RWPE2 (cell line): ENCODE data around the gene MINDY2.
A peak's percentile ranks its signal among the peaks of the same experiment; 100 is the strongest.

Source experiments
- ATAC-seq: fragments of 200-7000 bp; cut with Tn5 transposase; 3 replicates; pipeline ENCODE4 v1.9.1; 2021; ENCODE audit warnings: low read depth
- DNase-seq: peaks from one replicate; pipeline ENCODE4 v3.0.0-alpha.2; 2020; ENCODE audit warnings: low spot score
- H3K27ac ChIP-seq: fragments of 450-650 bp; 2 replicates; pipeline ENCODE4 v1.5.1; 2017; ENCODE audit warnings: mild to moderate bottlenecking; ENCODE audit not compliant: poor library complexity, severe bottlenecking
- H3K27me3 ChIP-seq: fragments of 250-450 bp; sonication (Bioruptor Pico); 2 replicates; pipeline ENCODE4 v1.5.1; 2021; ENCODE audit warnings: mild to moderate bottlenecking, moderate library complexity; ENCODE audit not compliant: insufficient read depth, poor library complexity, severe bottlenecking
- H3K36me3 ChIP-seq: fragments of 250-450 bp; sonication (Bioruptor Pico); 2 replicates; pipeline ENCODE4 v1.5.1; 2020; ENCODE audit warnings: low read depth, mild to moderate bottlenecking, moderate library complexity
- H3K4me1 ChIP-seq: fragments of 250-450 bp; sonication (Bioruptor Pico); 2 replicates; pipeline ENCODE4 v1.5.1; 2021; ENCODE audit warnings: mild to moderate bottlenecking, moderate library complexity; ENCODE audit not compliant: insufficient read depth, poor library complexity, severe bottlenecking
- H3K4me3 ChIP-seq: fragments of 250-450 bp; sonication (Bioruptor Pico); 2 replicates; pipeline ENCODE4 v1.5.1; 2021; ENCODE audit warnings: mild to moderate bottlenecking, moderate library complexity; ENCODE audit not compliant: severe bottlenecking
- H3K9me3 ChIP-seq: fragments of 250-450 bp; sonication (Bioruptor Pico); 2 replicates; pipeline ENCODE4 v1.5.1; 2021; ENCODE audit warnings: mild to moderate bottlenecking, moderate library complexity; ENCODE audit not compliant: severe bottlenecking
- TF ChIP-seq, protein P1 (sequence below): fragments of 450-650 bp; IDR thresholded peaks from one replicate; pipeline ENCODE4 v1.5.1; 2017; ENCODE audit warnings: mild to moderate bottlenecking, moderate library complexity; ENCODE audit not compliant: poor library complexity, severe bottlenecking

The MINDY2 gene

DNA sequence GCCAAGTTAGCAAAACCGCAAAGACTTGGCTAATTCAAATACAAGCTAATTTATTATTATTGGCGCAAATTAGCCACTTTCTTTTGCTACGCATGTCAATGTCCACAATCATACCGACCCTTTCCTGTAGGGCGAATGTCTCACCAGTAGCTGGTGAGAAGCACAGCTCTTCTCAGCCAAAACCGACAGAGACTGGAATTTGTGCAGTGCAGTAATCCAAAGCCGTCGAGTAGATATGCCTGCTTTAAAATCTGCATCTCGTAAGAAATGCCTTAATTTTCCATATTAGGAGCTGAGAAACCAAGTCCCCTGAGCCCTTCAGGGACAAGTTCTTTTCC, 614 bp upstream of the MINDY2 start:
- Histone ChIP-seq H3K36me3 (0 out of 2 replicates have a peak, but pooled peaks cover 3% of the 10 kb centered on the region), H3K4me1 (peaks cover 16% of the 10 kb centered on the region), H3K9me3 (no peaks in the 10 kb centered on the region), H3K27ac (peak overlapping the region; percentile 73), H3K27me3 (no peaks in the 10 kb centered on the region), H3K4me3 (peak overlapping the region; percentile 69)
- TF ChIP-seq, protein P1, sequence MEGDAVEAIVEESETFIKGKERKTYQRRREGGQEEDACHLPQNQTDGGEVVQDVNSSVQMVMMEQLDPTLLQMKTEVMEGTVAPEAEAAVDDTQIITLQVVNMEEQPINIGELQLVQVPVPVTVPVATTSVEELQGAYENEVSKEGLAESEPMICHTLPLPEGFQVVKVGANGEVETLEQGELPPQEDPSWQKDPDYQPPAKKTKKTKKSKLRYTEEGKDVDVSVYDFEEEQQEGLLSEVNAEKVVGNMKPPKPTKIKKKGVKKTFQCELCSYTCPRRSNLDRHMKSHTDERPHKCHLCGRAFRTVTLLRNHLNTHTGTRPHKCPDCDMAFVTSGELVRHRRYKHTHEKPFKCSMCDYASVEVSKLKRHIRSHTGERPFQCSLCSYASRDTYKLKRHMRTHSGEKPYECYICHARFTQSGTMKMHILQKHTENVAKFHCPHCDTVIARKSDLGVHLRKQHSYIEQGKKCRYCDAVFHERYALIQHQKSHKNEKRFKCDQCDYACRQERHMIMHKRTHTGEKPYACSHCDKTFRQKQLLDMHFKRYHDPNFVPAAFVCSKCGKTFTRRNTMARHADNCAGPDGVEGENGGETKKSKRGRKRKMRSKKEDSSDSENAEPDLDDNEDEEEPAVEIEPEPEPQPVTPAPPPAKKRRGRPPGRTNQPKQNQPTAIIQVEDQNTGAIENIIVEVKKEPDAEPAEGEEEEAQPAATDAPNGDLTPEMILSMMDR, result no peak
- DNase-seq (no peak), ATAC-seq (peak; percentile 37)

DNA sequence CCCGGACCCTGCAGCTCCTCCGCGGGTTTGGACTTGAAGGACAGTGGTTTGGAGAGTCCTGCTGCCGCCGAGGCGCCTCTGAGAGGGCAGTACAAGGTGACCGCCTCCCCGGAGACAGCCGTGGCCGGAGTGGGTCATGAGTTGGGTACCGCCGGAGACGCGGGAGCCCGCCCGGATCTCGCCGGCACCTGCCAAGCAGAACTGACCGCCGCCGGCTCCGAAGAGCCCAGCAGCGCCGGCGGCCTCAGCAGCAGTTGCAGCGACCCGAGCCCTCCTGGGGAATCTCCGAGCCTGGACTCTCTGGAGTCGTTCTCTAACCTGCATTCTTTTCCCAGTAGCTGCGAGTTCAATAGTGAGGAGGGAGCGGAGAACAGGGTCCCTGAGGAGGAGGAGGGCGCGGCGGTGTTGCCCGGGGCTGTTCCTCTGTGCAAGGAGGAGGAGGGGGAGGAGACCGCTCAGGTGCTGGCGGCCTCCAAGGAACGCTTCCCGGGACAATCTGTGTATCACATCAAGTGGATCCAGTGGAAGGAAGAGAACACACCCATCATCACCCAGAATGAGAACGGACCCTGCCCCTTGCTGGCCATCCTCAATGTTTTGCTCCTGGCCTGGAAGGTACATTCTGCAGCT, 634 bp downstream of the MINDY2 start:
- ATAC-seq (peak; percentile 16), DNase-seq (peak; percentile 79)
- H3K27ac ChIP-seq, result peak overlapping the region; percentile 73
- H3K9me3 ChIP-seq, result no peaks in the 10 kb centered on the region
- TF ChIP-seq, protein P1, result no peak
- no peaks in the 10 kb centered on the region for H3K27me3 ChIP-seq
- H3K4me1 ChIP-seq, result peaks cover 20% of the 10 kb centered on the region
- H3K4me3 ChIP-seq, result peak overlapping the region; percentile 69
- H3K36me3 ChIP-seq, result 0 out of 2 replicates have a peak, but pooled peaks cover 7% of the 10 kb centered on the region

DNA sequence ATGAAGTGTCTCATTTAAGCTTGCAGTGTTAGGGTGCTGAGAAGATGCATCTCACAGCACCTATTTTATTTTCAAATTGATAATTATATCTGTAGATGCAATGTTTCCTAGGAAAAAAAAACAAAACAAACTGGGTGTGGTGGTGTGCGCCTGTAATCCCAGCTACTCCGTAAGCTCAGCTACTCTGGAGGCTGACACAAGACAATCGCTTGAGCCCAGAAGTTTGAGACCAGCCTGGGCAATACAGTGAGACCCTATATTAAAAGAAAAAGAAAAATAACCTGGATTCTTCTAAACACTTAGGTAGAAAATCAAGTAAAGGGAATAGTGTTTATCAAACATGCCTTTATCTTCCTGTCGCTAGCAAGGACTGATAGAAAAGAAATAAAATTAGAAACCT, 1.9 kb downstream of the MINDY2 start:
- H3K27me3 ChIP-seq, result no peaks in the 10 kb centered on the region
- ATAC-seq (no peak), DNase-seq (no peak)
- TF ChIP-seq, protein P1, result no peak
- no peak overlapping the region for H3K27ac ChIP-seq
- peaks cover 20% of the 10 kb centered on the region for H3K4me1 ChIP-seq
- H3K4me3 ChIP-seq, result peak overlapping the region; percentile 69
- no peaks in the 10 kb centered on the region for H3K9me3 ChIP-seq
- H3K36me3 ChIP-seq, result peaks cover 15% of the 10 kb centered on the region; the same call in 1 of the 2 replicates

DNA sequence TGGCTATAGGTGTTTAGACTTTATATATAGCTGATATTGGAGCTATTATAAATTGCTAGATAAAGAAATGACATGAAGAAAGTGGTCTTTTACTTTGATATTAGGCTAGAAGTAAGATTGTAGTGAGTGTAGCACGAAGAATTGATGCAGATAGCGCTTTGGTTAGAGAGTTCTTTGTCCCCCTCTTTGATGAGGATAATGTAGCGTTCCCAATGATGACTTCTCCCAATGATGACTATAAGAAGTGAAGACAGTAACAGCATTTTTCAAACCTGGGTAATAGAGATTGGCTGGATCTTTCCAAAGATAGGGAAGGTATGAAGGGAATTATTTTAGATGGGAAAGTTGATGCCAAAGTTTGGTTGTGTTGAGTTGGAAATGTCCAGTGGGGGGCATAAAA, 4.3 kb downstream of the MINDY2 start:
- TF ChIP-seq, protein P1, result no peak
- no peak overlapping the region for H3K4me3 ChIP-seq
- H3K27ac ChIP-seq, result no peak overlapping the region

DNA sequence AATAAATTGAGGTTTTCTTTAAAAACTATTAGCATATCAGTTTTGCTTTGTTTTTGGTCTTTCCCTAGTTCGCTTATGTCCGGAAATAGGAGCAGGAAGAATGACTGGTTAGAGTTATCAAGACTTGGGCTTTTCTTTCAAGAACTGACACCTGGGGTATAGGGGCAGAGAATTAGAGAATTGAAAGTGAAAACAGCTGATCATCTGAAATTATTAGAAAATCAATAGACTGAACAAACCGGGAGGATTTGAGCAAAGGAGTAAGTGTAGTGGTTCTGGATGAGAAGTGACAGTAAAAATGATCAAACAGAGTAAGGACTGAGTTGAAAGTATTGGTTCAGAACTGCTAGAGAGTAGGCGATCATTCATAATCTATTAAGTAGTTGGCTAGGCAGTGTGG, 6.0 kb downstream of the MINDY2 start:
- no peaks in the 10 kb centered on the region for H3K27me3 ChIP-seq

More for the DNA sequence above, 4.3 kb downstream of the MINDY2 start:
- Histone ChIP-seq H3K36me3 (peaks cover 31% of the 10 kb centered on the region), H3K4me1 (peaks cover 17% of the 10 kb centered on the region), H3K9me3 (no peaks in the 10 kb centered on the region), H3K27me3 (no peaks in the 10 kb centered on the region)
- ATAC-seq (no peak), DNase-seq (no peak)

More for the DNA sequence above, 6.0 kb downstream of the MINDY2 start:
- Histone ChIP-seq H3K4me3 (no peak overlapping the region), H3K4me1 (peaks cover 17% of the 10 kb centered on the region), H3K9me3 (no peaks in the 10 kb centered on the region), H3K27ac (no peak overlapping the region), H3K36me3 (peaks cover 46% of the 10 kb centered on the region)
- TF ChIP-seq, protein P1, result no peak
- ATAC-seq (no peak), DNase-seq (no peak)
